Measurements from ENCODE around the gene ST8SIA6.

ST8SIA6 gene

GRCh38 chr10:17309435-17309834 lies 145.0 kb downstream of the ST8SIA6 start:
- TF ChIP-seq EZH2phosphoT487 (IDR thresholded peaks at IDR 0.05; ENCODE audit: low read length), result no peak
- no peak for TF ChIP-seq CTCF (IDR thresholded peaks at IDR 0.05; ENCODE audit: low read length)
- TF ChIP-seq EZH2 (optimal IDR thresholded peaks at IDR 0.05; ENCODE audit: low read depth, low read length), result no peak
- DNase-seq, result no peak
- no peaks in the 10 kb centered on the region for H4K20me1 ChIP-seq (ENCODE audit: insufficient read depth, low read length)
- no peak overlapping the region for H3K4me2 ChIP-seq (ENCODE audit: low read depth, low read length)
- H3K9me3 ChIP-seq (replicated peaks; ENCODE audit: insufficient read depth, low read length), result no peaks in the 10 kb centered on the region
- H3K4me3 ChIP-seq (ENCODE audit: low read length), result no peak overlapping the region
- H3F3A ChIP-seq (ENCODE audit: insufficient read depth, low read length), result no peaks in the 10 kb centered on the region
- no peaks in the 10 kb centered on the region for H3K79me2 ChIP-seq (ENCODE audit: low read length)
- no peak overlapping the region for H3K9ac ChIP-seq (ENCODE audit: low read length)
- no peaks in the 10 kb centered on the region; the same call in 1 of the 2 replicates for H3K9me2 ChIP-seq (replicated peaks; ENCODE audit: insufficient read depth, low read length)
- H3K27me3 ChIP-seq (replicated peaks; ENCODE audit: insufficient read depth, low read length), result no peaks in the 10 kb centered on the region
- H3K36me3 ChIP-seq (replicated peaks; ENCODE audit: insufficient read depth, low read length), result no peaks in the 10 kb centered on the region
- no peak overlapping the region for H3K27ac ChIP-seq (ENCODE audit: low read length)
- no peak overlapping the region for H2AFZ ChIP-seq (ENCODE audit: low read length)
- no peaks in the 10 kb centered on the region for H3K4me1 ChIP-seq (ENCODE audit: low read length)

GRCh38 chr10:17307123-17307522 lies 147.3 kb downstream of the ST8SIA6 start:
- H3K4me2 ChIP-seq (ENCODE audit: low read depth, low read length), result no peak overlapping the region
- no peaks in the 10 kb centered on the region for H3K36me3 ChIP-seq (replicated peaks; ENCODE audit: insufficient read depth, low read length)
- no peak overlapping the region for H3K27ac ChIP-seq (ENCODE audit: low read length)
- H3K9me3 ChIP-seq (replicated peaks; ENCODE audit: insufficient read depth, low read length), result no peaks in the 10 kb centered on the region
- no peak for DNase-seq
- no peaks in the 10 kb centered on the region for H4K20me1 ChIP-seq (ENCODE audit: insufficient read depth, low read length)
- TF ChIP-seq EZH2phosphoT487 (IDR thresholded peaks at IDR 0.05; ENCODE audit: low read length), result no peak
- TF ChIP-seq CTCF (IDR thresholded peaks at IDR 0.05; ENCODE audit: low read length), result no peak
- TF ChIP-seq EZH2 (optimal IDR thresholded peaks at IDR 0.05; ENCODE audit: low read depth, low read length), result no peak
- H3K9me2 ChIP-seq (replicated peaks; ENCODE audit: insufficient read depth, low read length), result no peaks in the 10 kb centered on the region
- no peaks in the 10 kb centered on the region for H3K4me1 ChIP-seq (ENCODE audit: low read length)
- no peaks in the 10 kb centered on the region for H3K27me3 ChIP-seq (replicated peaks; ENCODE audit: insufficient read depth, low read length)
- no peaks in the 10 kb centered on the region for H3F3A ChIP-seq (ENCODE audit: insufficient read depth, low read length)
- no peaks in the 10 kb centered on the region for H3K79me2 ChIP-seq (ENCODE audit: low read length)
- no peak overlapping the region for H3K9ac ChIP-seq (ENCODE audit: low read length)
- no peak overlapping the region for H3K4me3 ChIP-seq (ENCODE audit: low read length)
- no peak overlapping the region for H2AFZ ChIP-seq (ENCODE audit: low read length)

DNA sequence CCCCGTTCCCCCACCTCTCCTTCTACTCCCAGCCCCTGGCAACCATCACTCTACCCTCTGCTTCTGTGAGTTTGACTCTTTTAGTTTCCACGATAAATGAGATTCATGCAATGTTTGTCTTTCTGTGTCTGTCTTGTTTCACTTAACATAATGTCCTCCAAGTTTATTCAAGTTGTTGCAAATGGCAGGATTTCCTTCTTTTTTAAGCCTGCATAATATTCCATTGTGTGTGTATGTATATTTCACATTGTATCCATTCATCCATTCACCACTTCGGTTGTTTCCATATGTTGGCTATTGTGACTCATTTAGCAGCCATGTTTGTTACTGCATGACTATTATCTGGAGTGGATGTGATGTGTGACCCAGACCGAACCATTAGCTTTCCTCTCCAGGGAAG lies 162.0 kb downstream of the ST8SIA6 start:
- Histone ChIP-seq H4K20me1 (ENCODE audit: insufficient read depth, low read length) (no peaks in the 10 kb centered on the region), H3K27me3 (replicated peaks; ENCODE audit: insufficient read depth, low read length) (no peaks in the 10 kb centered on the region), H3K9me2 (replicated peaks; ENCODE audit: insufficient read depth, low read length) (no peaks in the 10 kb centered on the region), H3F3A (ENCODE audit: insufficient read depth, low read length) (no peaks in the 10 kb centered on the region), H3K4me1 (ENCODE audit: low read length) (no peaks in the 10 kb centered on the region), H3K79me2 (ENCODE audit: low read length) (no peaks in the 10 kb centered on the region), H3K27ac (ENCODE audit: low read length) (no peak overlapping the region), H3K36me3 (replicated peaks; ENCODE audit: insufficient read depth, low read length) (no peaks in the 10 kb centered on the region), H3K9me3 (replicated peaks; ENCODE audit: insufficient read depth, low read length) (no peaks in the 10 kb centered on the region), H3K9ac (ENCODE audit: low read length) (no peak overlapping the region), H2AFZ (ENCODE audit: low read length) (no peak overlapping the region), H3K4me2 (ENCODE audit: low read depth, low read length) (no peak overlapping the region), H3K4me3 (ENCODE audit: low read length) (no peak overlapping the region)
- TF ChIP-seq CTCF (IDR thresholded peaks at IDR 0.05; ENCODE audit: low read length), result no peak
- no peak for TF ChIP-seq EZH2phosphoT487 (IDR thresholded peaks at IDR 0.05; ENCODE audit: low read length)
- TF ChIP-seq EZH2 (optimal IDR thresholded peaks at IDR 0.05; ENCODE audit: low read depth, low read length), result no peak
- DNase-seq, result no peak

Data from MM.1S (cell line).